Measurements from ENCODE around the gene SMLR1.

SMLR1 gene

DNA sequence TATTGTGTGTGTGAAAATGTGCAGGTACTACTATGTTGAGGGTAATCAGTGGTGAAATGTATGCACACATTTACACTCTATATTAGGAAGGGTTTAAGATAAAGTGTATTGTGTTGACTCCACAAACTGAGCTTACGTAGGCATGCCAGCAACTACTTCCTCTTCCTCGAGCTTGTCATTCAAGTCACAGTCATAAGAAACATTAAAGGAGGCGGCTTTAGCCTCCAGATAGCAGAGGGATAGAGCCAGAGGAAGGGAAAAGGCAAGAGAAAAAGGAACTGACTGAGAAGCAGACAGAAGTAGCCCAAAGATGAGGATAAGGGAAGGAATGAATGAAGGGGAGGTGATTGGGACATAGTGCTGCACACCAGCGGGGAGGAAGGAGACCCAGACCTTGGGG, 55.2 kb downstream of the SMLR1 start:
- in situ Hi-C loops (cut with MboI; ENCODE audit: low sequenced_read_pairs): loop anchor here (10.0 to 25.0 kb wide), 2 partner anchors 242 to 655 kb away; no protein-coding TSS in a partner anchor

GRCh38 chr6:130885392-130886192, 58.4 kb downstream of the SMLR1 start:
- in situ Hi-C loops (cut with MboI; ENCODE audit: low sequenced_read_pairs): loop anchor here (10.0 to 25.0 kb wide), 2 partner anchors 239 to 652 kb away; no protein-coding TSS in a partner anchor
